SK-MEL-5 (cell line): ENCODE data around the gene IL21. TPM values are rescaled to one million over a fixed set of nuclear protein-coding genes. Genes with fewer than 3 reads are reported as not detected.
"Not testable (repeated sequence)": the region's sequence is repeated elsewhere in the genome, so short reads cannot be mapped to it uniquely, and the experiment has no call there.

Experiments used
- DNase-seq: peaks from one replicate; pipeline ENCODE4 v3.0.0-alpha.2; 2016; ENCODE audit warnings: low read depth, low spot score
- in situ Hi-C: cut with HindIII; loops from 2 replicates; pipeline ENCODE4 v1.10.0; 2016; ENCODE audit warnings: low sequenced_read_pairs, high pct_unique_total_duplicates, low pct_unique_long_range_greater_than_20kb
- total RNA-seq: library from RNA; depleted of rRNA; stranded (reverse); fragments of >200 nt; shearing (Covaris generic); gene quantifications from 2 replicates; pipeline ENCODE4 v1.2.3, GENCODE V29; 2014; rRNA removed

Gene IL21
- total RNA-seq, 1 experiment from 2014 or later, result not detected

DNA sequence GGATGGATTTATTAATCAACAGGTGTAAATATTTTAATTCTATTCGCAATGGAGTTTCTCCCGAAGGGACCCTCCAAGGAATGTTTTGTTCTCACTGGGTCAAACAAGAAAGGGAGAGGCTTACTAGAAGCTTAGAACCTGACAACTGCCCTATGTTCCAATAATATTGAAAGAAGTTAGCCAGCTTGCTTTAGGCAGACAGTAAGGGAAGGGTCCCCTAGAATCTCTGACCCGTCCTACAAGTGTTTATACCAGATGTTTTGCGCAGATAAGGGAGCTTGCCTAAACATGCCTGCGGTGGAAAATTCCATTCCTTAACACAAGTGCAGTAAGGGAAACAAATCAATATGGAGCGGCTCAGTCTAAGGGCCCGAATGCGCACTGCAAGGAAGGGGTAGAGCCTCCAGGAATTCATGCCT, 17.7 kb downstream of the IL21 start:
- no peak for DNase-seq
- in situ Hi-C loops, result no loop called here

DNA sequence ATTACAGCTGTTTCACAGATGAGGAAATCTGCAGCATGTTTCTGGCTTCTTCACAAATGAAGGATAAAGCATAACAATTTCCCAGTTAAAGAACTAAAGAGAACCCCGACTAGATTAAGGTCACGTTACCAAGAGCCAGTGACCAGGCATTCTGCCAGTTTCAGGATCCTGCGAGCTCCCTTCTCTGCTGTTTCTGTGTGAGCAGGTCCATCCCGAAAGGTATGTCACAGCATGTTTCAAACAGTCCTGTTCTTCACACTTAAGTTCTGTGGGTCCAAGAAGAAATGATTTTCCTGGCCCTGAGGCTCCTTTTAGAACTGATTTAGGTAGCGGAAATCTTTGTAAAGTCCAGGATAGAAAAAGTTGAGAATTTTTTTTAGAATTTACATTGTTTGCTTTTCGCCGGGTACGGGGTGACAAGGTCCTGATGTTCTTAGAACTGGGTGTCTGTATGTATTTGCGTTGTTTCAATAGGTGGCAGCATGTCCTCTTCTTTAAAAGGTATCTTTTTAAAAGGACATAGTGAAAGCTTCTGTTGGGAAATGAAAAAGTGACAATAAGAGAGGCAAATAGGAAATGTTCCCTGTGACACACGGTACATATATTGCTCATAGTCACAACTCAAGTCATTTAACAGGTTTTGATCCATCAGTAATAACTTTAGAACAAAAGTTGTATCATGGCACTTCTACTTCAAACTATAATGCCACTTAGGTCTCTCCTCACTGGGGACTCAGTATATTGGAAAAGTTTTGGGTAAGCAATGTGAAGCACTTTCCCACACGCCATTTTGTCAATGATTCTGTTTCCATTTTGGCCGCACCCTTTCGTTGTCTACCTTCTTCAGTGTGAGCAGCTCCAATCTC, 18.4 kb downstream of the IL21 start:
- in situ Hi-C loops, result no loop called here
- DNase-seq, result peak; percentile 54

DNA sequence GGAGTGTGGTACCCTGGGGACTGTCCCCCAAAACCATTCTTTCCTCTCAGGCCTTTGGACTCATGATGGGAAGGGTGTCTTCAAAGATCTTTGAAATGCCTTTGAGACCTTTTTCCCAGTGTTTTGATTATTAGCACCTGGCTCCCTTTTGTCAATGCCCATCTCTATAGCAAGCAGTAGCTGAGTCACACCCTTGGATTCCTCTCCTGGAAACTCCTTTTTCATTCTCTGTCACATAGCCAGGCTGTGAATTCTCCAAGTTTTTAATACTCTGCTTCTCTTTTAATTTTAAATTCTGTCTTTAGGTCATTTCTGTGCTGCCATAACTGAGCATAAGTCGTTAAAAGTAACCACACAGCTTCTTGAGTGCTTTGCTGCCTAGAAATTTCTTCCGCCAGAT, 29.7 kb downstream of the IL21 start:
- DNase-seq, result no peak
- in situ Hi-C loops, result no loop called here

DNA sequence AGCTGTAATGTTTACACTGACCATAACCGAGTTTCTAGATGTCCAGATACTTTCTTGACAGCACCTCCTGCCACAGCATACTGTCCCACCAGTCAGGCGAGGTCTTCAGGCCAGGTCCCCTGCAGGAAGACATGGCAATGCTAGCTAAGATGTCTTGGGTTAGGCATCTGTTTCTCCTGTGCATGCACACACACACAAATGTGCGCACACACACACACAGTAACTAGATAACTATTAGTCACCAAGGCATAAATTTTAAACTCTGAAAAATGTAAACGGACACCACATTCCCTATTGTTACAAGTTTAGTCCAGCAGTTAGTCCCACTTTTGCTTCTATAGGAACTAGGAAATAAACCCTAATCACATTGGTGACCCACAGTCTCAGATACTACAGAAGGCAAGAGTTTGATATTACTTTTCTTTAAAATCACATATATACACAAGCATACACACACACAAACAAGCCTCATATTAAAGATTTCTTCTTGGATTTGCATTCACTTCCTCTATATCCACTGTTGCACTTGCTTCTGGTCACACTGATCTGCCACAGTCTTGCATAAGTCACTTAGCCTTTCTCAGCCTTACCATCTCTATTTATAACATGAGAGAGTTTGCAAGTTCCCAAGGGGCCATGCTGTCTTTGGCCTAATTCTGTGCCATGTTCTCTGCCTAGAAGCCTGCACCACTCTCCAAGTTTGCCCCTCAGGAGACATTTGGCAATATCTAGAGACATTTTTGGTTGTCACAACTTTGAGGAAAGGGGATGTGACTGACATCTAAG, 32.2 kb downstream of the IL21 start:
- DNase-seq, result no peak
- in situ Hi-C loops, result no loop called here

DNA sequence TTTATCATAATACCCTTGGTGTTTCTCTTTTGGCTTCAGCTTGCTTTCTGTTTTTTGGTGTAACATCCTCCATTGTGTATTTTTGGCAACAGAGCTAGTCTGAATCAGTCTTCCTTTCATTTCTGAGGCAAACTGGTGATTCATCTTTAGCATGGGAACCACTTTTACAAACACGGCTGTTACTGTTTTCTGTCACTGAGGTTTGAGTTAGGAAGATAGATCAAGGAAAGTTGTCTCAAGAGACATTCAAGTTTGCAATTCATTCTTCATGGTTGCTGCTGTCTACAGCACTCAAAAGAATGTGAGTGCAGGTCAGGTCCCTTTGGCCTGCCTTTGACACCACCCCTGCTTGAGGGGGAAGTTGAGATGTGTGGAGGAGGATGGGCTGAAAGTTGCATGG, 36.3 kb downstream of the IL21 start:
- DNase-seq, result peak; percentile 95
- in situ Hi-C loops, result no loop called here

DNA sequence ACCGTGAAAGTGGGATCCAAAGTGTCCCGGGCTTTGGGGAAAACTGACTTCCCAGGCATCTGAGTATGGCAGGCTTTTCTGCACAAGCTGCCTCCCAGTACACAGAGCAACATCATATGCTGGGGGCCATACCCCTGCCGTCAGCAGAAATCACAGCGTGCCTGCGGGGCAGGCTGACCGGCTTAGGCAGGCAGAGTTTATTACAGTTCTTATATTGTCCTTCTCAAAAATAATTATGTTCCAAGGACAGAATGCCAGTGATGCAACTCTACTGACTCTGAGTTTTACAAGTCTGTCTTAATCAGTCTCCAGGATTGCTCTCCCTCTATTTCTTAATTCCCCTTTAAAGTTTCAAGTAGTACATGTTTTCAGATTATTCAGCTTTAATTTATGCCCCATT, 37.0 kb downstream of the IL21 start:
- in situ Hi-C loops, result no loop called here
- peak; percentile 66 for DNase-seq

DNA sequence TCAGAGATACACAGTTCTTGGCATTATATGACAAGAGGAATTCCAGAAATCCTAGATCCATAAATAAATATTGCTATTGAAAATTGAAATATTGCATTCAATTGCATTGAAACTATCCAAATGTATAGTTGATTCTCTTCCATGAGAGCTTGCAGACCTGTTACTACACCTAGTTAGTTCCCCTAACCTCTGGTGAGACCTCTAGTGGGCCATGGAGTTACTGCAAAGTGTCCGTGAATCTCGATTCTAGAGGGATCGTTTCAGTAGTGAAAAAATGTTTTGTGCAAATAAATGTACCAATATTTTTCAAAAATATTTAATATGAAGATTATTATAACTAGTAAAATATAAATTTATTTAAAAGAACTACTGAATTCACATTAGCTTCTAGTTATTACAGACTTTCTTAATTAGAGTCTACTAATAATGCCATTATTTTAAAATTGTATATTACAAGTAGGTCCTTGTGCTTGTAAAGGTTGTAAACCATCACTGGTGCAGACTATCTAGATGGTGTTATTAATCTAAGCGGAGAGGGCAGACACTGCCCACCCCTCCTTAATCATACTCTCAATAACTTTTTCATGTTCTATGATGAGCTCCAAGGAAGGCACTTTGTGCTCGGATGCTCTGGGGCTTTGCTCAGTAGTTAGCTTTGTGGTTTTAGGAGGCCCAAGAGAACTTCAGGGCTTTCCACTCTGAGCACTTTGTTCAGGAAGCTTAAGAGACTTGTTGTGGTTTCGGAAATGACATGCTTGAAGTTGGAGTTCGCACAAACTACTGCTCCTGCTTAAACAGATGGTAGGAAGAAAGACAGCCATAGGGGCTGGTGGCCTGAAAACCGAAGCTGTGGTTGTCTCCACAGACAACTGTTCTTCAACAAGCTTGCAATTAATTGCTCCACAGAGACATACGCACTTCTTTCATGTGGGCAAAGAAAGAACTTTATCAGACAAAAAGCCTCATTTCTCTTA, 42.8 kb downstream of the IL21 start:
- DNase-seq, result peak; percentile 68
- in situ Hi-C loops, result no loop called here

DNA sequence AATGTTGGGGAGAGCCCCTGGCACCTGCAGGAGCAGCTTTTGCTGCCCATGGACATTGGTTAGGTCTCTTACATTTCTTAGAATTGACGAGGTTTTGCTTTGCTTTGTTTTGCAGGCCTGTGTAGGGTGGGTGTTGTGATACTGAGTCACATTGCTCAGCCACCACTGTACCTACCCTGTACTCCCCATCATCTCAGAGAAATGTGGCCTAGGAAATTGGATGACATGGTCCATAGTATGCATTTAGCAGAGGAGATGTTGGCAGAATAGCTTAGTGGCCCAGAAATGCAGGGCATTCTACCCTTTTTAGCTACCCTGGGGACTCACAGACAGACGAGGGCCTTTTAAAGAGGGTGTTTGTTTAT, 43.7 kb downstream of the IL21 start:
- in situ Hi-C loops, result no loop called here

DNA sequence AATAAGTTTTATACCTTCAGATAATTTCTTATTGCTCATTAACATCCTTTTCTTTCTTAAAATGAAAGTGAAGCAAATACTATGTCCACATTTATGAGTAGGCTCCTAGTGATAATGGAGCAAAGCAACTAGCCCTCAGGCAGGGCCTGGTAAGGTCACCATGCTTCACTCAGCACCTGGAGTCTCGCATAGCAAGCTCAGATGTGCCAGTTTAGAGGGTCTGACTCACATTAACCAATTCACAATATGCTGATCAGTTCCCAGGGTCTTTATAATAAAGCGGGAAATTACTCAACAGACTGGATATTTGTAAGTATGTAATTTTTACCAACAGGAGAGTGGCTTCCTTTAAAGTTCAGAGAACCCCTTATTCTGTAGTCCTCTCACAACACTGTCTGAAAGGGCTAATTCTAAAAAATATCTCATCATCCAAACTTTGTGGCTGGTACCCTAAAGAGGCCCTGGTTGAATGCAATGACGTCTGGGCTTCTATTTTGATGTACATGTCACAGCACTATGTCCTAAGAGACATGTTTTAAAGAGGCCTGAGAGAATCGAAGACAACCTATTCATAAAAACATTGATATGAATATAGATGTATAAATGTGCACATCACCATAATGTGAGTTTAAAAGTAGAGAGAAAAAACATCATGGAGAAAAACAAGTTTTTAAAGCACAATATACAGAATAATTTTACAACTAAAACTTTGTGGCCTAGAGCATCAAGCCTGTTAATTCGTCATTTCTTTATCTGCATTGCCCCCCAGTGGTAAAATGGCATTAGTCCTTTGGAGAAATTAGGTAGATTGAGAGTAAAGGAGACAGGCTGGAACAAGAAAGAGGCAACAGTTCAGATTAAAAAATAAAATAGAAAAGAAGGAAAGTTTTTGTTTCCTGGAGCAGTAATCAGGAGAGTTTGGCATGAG, 44.3 kb downstream of the IL21 start:
- in situ Hi-C loops, result no loop called here

More for the DNA sequence above, 43.7 kb downstream of the IL21 start:
- no peak for DNase-seq

DNA sequence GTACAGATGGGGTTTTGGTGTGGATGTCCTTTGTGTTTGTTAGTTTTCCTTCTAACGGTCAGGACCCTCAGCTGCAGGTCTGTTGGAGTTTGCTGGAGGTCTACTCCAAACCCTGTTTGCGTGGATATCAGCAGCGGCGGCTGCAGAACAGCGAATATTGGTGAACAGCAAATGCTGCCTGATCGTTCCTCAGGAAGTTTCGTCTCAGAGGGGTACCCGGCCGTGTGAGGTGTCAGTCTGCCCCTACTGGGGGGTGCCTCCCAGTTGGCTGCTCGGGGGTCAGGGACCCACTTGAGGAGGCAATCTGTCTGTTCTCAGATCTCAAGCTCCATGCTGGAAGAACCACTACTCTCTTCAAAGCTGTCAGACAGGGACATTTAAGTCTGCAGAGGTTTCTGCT, 46.5 kb downstream of the IL21 start:
- DNase-seq, in situ Hi-C loops: not testable (repeated sequence)

More for the DNA sequence above, 44.3 kb downstream of the IL21 start:
- DNase-seq, result peak; percentile 69

DNA sequence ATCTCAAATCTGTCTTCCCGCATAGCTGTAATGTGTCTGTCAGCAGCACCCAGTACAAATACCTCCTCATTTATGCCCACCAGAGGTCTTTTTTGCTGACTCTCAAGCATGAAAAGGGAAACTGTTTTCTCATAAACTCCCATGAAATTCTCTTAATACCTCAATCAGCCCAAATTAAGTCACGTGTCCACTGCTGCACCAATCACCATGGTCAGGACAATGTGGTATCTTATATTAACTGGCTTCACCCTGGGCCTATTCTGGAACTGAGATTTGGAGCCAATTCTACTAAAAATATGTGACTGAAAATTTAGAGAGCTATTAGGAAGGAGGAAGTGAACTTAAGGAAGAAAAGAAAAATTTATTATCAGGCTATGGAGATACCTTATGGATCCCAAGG, 58.4 kb downstream of the IL21 start:
- no peak for DNase-seq
- in situ Hi-C loops, result no loop called here

Other genes with a start within 250 kb of the IL21 start
- not detected in 2 replicates for gene ADAD1, start 242.1 kb downstream of the IL21 start, total RNA-seq
- gene IL2, start 164.3 kb downstream of the IL21 start, total RNA-seq, result not detected in 2 replicates
- 5.7 and 6.6 TPM in 2 replicates for gene BBS12, start 111.6 kb upstream of the IL21 start, total RNA-seq
- gene FGF2, start 205.8 kb upstream of the IL21 start, total RNA-seq, result 8.9 and 9.5 TPM in 2 replicates